Activated T-cell treated with anti-CD3 and anti-CD28 coated beads, Interleukin-2, amount 50 U/mL, for 1 hour (primary cell): ENCODE results near the gene NXN.
"Not testable (repeated sequence)": the region's sequence is repeated elsewhere in the genome, so short reads cannot be mapped to it uniquely, and the experiment has no call there.

ENCODE experiments used
- DNase-seq: peaks from one replicate; pipeline ENCODE4 v3.0.0-alpha.2; 2020

Gene NXN

GRCh38 chr17:915538-916201 lies 63.9 kb downstream of the NXN start:
- no peak for DNase-seq

DNA sequence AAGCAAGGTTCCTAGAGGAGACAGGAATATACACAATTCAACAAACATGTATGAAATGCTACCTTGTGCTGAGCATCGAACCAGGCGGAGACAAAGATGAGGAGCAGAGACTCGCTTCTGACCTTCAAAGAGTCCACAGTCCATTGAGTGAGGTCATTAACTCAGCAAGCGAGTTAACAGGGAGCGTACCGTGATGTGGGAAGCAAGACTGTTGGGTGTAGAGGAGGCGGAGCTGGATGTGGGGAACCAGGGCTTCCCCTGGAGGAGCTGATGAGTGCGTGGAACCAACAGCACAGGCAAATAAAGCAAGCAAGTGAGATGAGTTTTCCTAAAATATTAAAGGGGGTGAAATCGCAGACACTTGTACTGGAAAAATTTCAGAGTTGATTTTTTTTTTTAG lies 65.0 kb downstream of the NXN start:
- no peak for DNase-seq

DNA sequence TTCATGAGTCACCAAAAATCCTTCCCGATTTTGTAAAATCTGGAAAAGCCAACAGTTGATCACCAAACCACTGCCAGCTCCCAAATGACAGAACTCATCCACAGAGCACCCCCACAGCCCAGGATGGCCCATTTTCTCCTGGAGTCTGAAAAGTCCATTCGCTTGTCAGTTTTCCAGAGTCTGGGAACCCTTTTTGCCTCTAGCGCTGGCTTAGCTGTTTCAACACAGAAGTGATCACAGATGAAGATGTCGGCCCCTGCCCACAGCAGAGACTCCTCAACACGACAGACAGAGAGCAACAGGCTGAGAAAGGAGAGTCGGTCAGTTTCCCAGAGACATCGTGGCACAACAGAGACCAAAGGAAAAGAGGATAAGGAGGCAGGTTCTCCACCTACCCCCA lies 66.4 kb downstream of the NXN start:
- no peak for DNase-seq

- no peak for DNase-seq
These were observed 69.8 kb downstream of the NXN start for GRCh38 chr17:909642-910323.

- no peak for DNase-seq
These were observed 71.9 kb downstream of the NXN start for GRCh38 chr17:907725-908124.

DNA sequence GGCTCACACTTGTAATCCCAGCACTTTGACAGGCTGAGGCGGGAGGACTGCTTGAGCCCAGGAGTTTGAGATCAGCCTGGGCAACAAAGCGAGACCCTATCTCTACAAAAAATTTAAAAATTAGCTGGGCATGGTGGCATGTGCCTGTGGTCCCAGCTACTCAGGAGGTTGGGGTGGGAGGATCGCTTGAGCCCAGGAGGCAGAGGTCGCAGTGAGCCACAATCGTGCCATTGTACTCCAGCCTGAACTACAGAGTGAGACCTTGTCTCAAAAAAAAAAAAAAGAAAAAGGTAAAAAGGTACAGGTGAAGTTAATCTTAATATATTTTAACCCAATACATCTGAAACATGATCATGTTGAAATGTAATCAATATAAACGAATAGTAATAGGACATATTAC lies 73.9 kb downstream of the NXN start:
- DNase-seq, result not testable (repeated sequence)

GRCh38 chr17:903691-904481 lies 75.7 kb downstream of the NXN start:
- DNase-seq, result no peak

- no peak for DNase-seq
These were observed 77.1 kb downstream of the NXN start for GRCh38 chr17:902463-902862.

DNA sequence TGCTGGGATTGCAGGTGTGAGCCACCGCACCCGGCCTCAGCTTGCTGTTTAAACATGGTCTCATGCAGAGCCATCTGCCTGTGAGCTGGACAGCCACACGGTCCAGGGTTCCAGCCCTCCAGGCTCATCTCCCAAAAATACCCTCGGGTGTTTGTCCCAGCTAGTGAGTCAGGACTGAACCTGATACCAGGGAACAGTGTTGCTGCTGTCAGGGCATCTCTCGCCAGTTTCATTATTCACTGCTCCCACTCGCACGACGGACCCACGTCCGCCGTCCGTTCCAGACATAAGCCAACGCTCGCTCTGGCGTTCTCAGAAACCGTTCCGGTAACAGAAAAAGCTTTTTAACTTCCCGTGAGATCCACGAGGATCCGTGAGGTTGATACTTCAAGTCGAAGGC lies 77.6 kb downstream of the NXN start:
- no peak for DNase-seq

DNA sequence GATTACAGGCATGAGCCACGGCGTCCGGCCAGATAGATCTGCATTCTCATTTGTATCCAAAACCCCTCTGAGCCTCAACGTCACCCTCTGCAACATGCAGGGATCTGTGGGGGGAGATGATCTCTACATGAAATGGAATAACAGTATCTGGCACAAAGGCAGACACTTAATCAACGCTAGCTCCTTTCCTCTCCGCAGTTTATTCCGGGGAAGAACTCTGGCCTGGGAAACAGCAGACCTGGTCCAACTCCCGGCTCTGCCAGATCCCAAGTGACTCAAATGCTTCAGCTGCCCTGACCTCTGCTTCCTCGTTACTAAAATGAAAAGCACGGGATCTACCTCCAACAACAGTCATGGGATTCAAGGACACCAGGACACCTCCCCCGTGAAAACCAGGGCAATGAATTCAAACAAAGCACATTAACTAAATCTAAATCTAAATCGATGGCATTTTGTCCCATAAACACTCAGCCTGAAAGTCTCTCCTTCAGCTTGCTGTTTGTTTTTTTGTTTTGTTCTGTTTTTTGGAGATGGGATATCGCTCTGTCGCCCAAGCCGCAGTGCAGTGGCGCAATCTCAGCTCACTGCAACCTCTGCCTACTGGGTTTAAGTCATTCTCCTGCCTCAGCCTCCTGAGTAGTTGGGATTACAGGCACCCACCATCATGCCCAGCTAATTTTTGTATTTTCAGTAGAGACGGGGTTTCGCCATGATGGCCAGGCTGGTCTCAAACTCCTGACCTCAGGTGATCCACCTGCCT lies 78.2 kb downstream of the NXN start:
- no peak for DNase-seq

DNA sequence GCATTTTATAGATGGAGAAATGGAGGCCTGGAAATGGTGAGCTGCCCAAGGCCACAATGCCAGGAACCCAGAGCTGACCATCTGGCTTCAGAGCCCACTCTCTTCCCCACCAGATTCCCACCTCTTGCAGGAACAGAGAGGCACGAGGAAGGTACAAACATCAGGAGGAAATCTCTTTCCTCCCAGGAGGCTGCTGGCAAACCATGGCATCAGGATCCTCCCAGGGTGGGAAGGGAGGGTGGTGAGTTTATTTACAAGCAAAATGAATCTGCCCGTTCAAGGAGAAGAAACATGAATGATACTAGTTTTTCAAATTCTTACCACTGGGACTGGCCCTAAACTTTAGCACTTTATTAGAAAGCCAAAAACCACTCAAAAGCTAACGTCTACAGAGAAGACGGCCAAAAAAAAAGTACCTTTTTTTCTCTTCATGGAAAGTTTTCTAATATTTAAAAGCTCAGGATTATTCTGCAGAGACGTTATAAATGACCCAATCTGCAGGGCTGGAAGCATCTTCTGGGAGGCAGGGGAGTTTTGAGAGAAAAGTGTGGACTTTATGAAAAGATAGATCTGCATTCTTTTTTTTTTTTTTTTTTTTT lies 79.1 kb downstream of the NXN start:
- no peak for DNase-seq

DNA sequence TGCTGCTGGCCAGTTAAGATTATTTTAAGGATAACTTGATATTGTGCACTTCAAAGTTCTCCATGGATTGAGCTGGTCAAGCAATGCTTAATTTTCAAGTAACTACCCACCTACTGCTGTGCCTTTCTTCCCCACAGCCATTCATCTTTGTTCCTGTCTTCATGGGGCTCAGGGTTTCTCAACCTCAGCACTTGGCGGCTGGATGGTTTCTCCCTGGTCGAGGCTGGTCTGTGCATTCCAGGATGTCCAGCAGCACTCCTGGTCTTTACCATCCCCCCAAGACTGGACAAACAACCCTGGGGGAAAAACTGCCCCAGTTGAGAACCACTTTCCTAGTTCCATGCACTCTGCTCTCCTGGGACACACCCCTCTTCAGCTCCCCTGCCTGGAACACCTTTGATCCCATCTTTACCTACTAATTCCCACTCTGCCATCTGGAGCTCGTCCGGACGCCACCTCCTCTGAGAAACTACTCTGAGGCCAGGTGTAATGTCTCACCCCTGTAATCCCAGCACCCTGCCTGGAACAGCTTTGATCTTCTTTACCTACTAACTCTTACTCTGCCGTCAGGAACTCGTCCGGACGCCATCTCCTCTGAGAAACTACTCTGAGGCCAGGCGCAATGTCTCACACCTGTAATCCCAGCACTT lies 81.5 kb downstream of the NXN start:
- DNase-seq, result no peak

GRCh38 chr17:896953-897661 lies 82.5 kb downstream of the NXN start:
- DNase-seq, result no peak

- no peak for DNase-seq
These were observed 83.1 kb downstream of the NXN start for GRCh38 chr17:896454-896853.

- DNase-seq, result no peak
These were observed 86.6 kb downstream of the NXN start for GRCh38 chr17:892958-893357.

- DNase-seq, result no peak
These were observed 90.6 kb downstream of the NXN start for GRCh38 chr17:888998-889441.

GRCh38 chr17:887551-888209 lies 91.9 kb downstream of the NXN start:
- DNase-seq, result no peak

- no peak for DNase-seq
These were observed 93.5 kb downstream of the NXN start for GRCh38 chr17:885971-886571.

DNA sequence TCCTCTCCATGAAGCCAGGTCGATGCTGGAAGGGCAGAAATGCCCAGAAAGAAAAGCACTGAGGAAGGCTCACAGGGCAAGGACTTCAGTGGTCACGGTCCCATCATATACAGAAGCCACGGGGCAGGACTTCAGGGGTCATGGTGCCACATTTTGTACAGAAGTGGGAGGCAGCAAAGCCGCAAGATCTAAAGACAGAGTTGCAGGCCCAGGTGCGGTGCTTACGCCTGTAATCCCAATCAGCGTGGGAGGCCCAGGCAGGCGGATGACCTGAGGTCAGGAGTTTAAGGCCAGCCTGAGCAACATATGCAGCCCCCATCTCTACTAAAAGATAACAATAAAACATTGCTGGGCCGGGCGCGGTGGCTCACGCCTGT lies 96.0 kb downstream of the NXN start:
- no peak for DNase-seq

DNA sequence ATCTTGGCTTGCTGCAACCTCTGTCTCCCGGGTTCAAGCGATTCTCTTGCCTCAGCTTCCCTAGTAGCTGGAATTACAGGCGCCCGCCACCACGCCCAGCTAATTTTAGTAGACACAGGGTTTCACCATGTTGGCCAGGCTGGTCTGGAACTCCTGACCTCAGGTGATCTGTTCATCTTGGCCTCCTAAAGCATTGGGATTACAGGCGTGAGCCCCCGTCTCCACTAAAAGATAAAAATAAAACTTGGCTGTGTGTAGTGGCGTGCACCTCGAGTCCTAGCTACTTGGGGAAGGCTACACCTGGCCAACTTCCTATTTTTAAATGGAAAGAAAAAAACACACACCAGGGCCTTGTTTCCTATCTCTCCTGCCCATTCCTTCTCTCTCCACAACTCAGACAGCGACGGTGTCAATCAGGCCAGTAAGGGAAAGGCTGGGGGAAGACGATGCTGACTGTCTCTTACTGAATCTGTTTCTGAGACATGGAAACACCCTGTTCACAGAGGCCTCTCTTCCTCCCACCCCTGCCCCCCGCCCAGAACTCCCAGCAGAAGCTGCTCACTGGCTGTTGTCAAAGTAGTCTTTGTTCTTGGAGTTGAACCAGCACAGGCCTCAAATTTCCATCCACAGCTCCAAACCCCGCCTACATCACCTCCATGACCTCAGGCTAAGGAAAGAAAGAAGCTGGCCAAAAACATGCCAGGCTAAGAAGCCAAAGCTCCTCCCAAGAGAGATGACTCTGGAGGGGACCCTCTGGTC lies 96.6 kb downstream of the NXN start:
- no peak for DNase-seq
